GM10266 (cell line): ENCODE data around the gene TMEM94.
"Not testable (repeated sequence)": the region's sequence is repeated elsewhere in the genome, so short reads cannot be mapped to it uniquely, and the experiment has no call there.

Experiments
- DNase-seq: peaks from one replicate; pipeline ENCODE4 v3.0.0; 2012; ENCODE audit errors: extremely low spot score
- TF ChIP-seq, protein P1 (sequence below): IDR thresholded peaks from 2 replicates; pipeline ENCODE4 v1.5.1; 2012; ENCODE audit warnings: mild to moderate bottlenecking, low read depth; ENCODE audit not compliant: control insufficient read depth, insufficient read depth; ENCODE audit errors: missing control alignments

Gene TMEM94

DNA sequence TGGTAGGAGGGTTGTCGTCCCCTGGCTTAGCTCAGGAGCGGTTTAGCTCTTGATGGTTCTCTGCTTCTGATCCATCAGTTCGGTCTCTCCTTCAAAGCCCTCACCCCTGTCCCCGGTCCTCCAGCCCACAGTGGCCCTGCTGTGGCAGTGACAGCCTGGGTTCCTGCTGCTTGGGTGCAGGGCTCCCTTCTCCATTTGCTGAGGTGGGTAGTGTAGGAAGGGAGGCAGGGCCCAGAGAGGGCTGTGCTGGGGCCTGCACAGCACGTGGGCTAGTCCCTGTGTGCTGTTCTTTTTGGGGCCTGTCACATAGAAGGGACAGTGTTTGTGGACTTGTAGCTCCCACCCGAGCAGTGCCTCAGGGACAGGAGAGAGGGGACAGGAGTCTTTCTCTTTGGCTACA, 18.3 kb downstream of the TMEM94 start:
- no peak for DNase-seq
- TF ChIP-seq, protein P1, sequence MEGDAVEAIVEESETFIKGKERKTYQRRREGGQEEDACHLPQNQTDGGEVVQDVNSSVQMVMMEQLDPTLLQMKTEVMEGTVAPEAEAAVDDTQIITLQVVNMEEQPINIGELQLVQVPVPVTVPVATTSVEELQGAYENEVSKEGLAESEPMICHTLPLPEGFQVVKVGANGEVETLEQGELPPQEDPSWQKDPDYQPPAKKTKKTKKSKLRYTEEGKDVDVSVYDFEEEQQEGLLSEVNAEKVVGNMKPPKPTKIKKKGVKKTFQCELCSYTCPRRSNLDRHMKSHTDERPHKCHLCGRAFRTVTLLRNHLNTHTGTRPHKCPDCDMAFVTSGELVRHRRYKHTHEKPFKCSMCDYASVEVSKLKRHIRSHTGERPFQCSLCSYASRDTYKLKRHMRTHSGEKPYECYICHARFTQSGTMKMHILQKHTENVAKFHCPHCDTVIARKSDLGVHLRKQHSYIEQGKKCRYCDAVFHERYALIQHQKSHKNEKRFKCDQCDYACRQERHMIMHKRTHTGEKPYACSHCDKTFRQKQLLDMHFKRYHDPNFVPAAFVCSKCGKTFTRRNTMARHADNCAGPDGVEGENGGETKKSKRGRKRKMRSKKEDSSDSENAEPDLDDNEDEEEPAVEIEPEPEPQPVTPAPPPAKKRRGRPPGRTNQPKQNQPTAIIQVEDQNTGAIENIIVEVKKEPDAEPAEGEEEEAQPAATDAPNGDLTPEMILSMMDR: no peak

DNA sequence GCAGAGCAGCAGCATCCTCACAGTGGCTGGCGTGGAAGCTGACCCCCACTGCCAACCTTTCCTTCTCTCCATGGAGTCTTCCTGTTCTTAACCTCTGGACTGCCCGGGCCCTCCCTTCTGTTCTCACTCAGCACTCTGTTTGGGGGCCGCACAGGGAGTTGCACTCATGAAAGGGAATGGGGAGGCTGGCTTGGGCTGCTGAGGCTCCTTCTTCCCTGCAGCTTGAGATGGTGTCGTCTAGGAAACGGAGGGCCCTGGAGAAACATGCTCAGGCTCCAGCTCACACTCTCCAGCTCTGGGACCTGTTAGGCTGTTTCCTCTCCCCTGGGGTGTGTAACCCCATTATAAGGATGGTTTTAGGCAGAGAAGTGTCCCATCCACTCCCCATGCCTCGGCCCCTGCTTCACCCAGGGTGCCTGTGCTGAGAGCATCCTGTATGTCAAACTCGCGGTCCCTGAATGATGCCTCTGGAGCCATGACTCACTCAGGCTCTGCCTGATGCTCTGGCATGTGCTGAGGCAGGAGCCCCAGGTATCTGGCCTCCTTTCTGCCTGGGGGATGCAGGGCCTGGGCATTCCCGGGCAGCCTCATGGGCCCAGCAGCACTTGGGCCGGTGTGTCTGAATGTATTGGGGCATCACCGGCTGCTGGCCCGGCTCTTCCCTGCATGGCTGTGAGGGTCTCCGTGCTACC, 18.9 kb downstream of the TMEM94 start:
- TF ChIP-seq, protein P1: no peak

DNA sequence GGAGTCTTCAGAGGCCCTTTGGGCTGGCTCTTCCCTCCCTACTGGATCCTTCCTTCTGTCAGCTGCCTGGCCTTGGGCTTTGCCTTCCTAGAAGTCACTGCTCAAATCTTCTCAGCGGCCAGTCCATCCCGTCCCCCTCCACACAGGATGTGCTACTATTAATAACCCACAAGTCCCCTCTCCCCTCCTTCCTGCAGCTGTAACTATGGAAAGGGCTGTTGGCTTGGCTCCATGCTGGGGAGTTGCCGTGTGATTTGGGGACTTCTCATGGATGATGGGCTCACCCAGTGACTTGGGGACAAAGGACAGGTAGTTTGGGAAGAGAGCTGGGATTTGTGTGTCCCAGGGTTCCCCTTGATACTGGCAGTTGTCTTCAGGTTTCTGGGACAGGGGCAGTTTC, 19.4 kb downstream of the TMEM94 start:
- DNase-seq: no peak
- TF ChIP-seq, protein P1: no peak

More for the DNA sequence above, 18.9 kb downstream of the TMEM94 start:
- no peak for DNase-seq

DNA sequence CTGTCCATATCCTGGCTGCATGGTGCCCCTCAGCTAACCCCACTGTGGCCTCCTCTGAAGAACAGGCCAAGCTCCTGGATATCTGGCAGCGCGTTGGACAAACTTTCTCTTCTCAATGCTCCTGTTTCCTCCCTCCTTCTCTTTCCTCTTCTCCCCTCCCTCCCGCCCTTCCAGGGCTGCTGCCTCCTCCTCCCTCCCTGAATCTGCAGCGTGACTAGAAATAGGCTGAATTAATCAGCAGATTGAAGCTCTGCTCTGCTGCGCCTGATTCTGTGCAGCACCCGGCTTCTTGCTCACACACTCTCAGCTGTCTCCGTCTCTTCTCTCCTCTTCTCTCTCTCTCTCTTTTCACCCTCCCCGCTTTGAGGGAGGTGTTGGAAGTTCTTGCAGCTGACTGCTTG, 19.8 kb downstream of the TMEM94 start:
- TF ChIP-seq, protein P1: no peak
- no peak for DNase-seq

DNA sequence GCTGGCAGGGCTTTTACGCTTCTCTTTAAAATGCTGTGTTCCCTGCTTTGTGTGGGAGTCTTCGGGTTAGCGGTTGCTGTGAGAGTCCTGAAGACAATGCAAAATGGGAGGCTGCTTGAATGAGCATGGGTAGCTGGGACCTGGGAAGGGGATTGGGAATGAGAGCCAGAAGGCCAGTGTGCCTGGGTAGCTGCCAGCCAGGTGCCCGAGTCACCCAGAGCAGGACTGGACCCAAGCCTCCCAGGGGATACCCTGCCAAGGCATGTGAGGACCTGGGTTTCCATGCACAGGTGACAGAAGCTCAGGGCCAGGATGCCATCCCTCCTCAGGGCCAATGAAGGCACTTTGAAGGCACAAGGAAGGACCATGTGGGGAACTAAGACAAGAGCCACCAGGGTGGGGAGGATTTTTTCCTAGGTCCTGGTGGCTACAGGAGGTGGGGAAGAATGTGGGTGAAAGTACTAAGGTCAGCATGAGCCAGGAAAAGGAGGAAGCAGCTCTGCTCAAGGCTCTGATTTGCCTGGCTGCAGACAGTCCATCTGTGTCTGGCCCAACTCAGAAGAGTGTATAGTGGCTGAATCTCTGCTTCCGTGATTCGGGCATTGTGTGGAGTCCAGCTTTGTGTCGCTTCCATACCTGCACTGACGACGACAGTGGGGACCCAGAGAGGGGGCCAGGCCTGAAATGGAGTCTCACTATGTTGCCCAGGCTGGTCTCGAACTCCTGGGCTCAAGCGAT, 20.5 kb downstream of the TMEM94 start:
- no peak for DNase-seq
- TF ChIP-seq, protein P1: no peak

DNA sequence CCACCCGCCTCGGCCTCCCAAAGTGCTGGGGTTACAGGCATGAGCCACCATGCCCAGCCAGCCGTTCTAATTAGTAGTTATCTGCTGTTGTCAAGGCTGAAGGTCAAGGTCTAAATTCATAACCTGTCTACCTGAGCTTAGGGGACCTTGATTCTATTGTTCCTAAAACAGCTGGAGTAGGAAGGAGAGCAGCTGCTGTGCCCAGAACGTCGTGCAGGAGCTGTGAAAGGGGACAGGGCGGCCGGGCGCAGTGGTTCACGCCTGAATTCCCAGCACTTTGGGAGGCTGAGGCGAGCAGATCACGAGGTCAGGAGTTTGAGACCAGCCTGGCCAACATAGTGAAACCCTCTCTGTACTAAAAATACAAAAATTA, 21.0 kb downstream of the TMEM94 start:
- not testable (repeated sequence) for DNase-seq

DNA sequence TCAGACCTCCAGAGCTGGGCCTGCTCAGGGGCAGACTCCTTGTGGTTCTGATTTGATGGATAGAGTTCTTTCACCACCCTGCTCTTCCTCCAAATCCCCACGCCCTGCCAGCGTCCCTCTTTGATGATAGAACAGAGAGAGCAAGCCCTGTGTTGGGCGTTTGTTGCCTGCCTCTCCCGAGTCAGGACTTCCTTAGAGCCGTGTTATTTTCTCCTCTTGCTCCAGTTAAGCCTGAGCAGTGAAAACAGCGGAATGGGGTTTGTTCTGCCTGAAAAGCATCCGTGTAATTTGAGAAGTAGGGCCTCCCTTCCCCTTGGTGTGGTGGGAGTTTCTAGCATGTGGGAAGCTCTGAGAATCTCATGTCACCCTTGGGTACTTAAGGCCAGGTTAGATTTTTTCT, 22.1 kb downstream of the TMEM94 start:
- TF ChIP-seq, protein P1: no peak
- DNase-seq: no peak
